ENCODE measurements around the gene TPT1. TPM values are rescaled to one million over a fixed set of nuclear protein-coding genes. Genes with fewer than 3 reads are reported as not detected.

Gene TPT1
- polyA plus RNA-seq, 3 donors, result 2,102 to 5,638 (median 2,493) TPM

DNA sequence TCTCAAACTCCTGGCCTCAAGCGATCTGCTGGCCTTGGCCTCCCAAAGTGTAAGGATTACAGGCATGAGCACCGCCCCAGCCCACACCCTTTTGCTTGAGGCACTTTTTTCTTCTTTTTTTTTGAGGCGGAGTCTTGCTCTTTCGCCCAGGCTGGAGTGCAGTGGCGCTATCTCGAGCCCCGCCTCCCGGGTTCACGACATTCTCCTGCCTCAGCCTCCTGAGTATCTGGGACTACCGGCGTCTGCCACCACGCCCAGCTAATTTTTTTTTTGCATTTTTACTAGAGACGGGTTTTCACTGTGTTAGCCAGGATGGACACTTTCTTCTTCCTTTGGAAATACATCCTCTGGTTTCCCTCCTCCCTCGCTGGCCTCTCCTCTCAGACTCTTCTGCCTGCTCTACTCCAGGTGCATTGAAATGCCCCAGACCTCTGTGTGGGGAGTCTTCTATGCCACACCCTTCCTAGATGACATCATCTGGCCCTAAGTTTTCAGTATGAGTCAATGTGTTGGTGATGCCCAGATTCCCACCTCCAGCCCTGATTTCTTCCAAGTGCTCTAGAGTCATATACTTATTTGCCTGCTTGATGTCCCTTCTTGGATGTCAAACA is 20.7 kb upstream of the TPT1 start:
- Histone ChIP-seq H3K36me3 (replicated peaks in 1 of 2; ENCODE audit: control insufficient read depth in 1 of 2, insufficient read depth in 2 of 2, low read length in 2 of 2) (peaks cover 0 to 5% of the 10 kb centered on the region in 2 donors), H4K20me1 (ENCODE audit: insufficient read depth, low read length) (no peaks in the 10 kb centered on the region), H3K9me3 (replicated peaks in 1 of 2; ENCODE audit: control insufficient read depth in 1 of 2, insufficient read depth in 1 of 2, low read length in 2 of 2) (no peaks in the 10 kb centered on the region), H3K27ac (ENCODE audit: low read depth in 1 of 2, low read length in 2 of 2) (no peak overlapping the region), H3K9ac (ENCODE audit: insufficient read depth, low read length, poor library complexity, severe bottlenecking) (no peak overlapping the region), H3K27me3 (ENCODE audit: control insufficient read depth in 2 of 2, insufficient read depth in 2 of 2, low read length in 2 of 2) (no peaks in the 10 kb centered on the region), H3K4me2 (replicated peaks; ENCODE audit: extremely low read depth, low read length, poor library complexity, severe bottlenecking) (no peak overlapping the region), H3K4me3 (replicated peaks in 1 of 3; ENCODE audit: low read depth in 2 of 3, low read length in 3 of 3) (no peak overlapping the region), H3K4me1 (ENCODE audit: control insufficient read depth in 1 of 2, insufficient read depth in 2 of 2, low read length in 2 of 2) (peaks cover 5 to 6% of the 10 kb centered on the region in 2 donors), H3K79me2 (ENCODE audit: insufficient read depth, low read length) (no peaks in the 10 kb centered on the region), H2AFZ (ENCODE audit: insufficient read depth, low read depth, low read length, poor library complexity, severe bottlenecking) (no peak overlapping the region)
- Mint-ChIP-seq H3K27ac (no peak overlapping the region), H3K27me3 (ENCODE audit: low read depth in 3 of 3) (no peaks in the 10 kb centered on the region), H3K9me3 (peaks cover 0 to 6% (median 3%) of the 10 kb centered on the region in 7 donors), H3K4me1 (peaks cover 13% of the 10 kb centered on the region), H3K36me3 (peaks cover 22 to 24% of the 10 kb centered on the region in 2 donors), H3K4me3 (no peak overlapping the region)
- intact Hi-C loops (cut with micrococcal nuclease), result no loop called here
- peak in 1 of 3 donors; percentile 17 for DNase-seq
- TF ChIP-seq, protein P1, sequence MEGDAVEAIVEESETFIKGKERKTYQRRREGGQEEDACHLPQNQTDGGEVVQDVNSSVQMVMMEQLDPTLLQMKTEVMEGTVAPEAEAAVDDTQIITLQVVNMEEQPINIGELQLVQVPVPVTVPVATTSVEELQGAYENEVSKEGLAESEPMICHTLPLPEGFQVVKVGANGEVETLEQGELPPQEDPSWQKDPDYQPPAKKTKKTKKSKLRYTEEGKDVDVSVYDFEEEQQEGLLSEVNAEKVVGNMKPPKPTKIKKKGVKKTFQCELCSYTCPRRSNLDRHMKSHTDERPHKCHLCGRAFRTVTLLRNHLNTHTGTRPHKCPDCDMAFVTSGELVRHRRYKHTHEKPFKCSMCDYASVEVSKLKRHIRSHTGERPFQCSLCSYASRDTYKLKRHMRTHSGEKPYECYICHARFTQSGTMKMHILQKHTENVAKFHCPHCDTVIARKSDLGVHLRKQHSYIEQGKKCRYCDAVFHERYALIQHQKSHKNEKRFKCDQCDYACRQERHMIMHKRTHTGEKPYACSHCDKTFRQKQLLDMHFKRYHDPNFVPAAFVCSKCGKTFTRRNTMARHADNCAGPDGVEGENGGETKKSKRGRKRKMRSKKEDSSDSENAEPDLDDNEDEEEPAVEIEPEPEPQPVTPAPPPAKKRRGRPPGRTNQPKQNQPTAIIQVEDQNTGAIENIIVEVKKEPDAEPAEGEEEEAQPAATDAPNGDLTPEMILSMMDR (IDR thresholded peaks at IDR 0.05), result no peak
- 98% methylated on average over 13 of the region's 14 CpGs for WGBS (ENCODE audit: insufficient coverage)

DNA sequence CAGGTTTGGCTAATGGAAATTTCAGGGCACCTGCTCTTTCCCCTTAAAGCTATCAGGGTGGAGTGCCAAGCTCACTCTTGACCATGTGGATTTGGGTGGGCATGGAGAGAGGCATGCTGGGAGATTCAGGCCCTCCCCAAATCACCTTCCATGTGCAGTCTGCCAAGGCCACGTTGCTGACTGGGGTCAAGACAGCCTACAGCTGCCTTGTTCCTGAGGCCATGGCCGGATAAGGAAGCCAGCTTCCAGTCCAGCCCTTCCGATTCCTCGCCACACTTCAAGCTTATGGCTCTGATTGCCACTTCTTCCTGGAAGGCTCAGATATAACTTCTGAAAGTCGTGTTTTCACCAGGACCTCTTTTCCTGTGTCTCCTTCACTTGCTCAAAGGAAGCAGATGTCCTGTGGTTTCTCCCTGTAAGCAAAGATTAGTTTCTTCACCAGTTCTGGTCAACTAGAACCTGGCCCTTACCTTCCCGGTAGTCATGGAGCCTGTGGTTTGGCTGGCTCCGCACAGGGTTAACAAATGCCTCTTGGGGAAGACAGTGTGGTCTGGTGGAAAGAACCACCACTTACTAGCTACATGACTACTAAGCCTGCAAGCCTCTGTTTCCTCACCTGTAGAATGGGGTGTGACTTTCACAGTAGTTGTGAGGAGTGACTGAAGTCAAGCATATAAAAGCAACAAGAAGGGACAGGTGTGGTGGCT is 16.1 kb upstream of the TPT1 start:
- peaks cover 28 to 40% of the 10 kb centered on the region in 2 donors for H3K36me3 Mint-ChIP-seq
- Histone ChIP-seq H2AFZ (ENCODE audit: insufficient read depth, low read depth, low read length, poor library complexity, severe bottlenecking) (no peak overlapping the region), H3K9ac (ENCODE audit: insufficient read depth, low read length, poor library complexity, severe bottlenecking) (no peak overlapping the region), H4K20me1 (ENCODE audit: insufficient read depth, low read length) (no peaks in the 10 kb centered on the region), H3K4me1 (ENCODE audit: control insufficient read depth in 1 of 2, insufficient read depth in 2 of 2, low read length in 2 of 2) (peaks cover 16 to 18% of the 10 kb centered on the region in 2 donors), H3K9me3 (replicated peaks in 1 of 2; ENCODE audit: control insufficient read depth in 1 of 2, insufficient read depth in 1 of 2, low read length in 2 of 2) (no peaks in the 10 kb centered on the region), H3K4me2 (replicated peaks; ENCODE audit: extremely low read depth, low read length, poor library complexity, severe bottlenecking) (no peak overlapping the region), H3K27me3 (ENCODE audit: control insufficient read depth in 2 of 2, insufficient read depth in 2 of 2, low read length in 2 of 2) (no peaks in the 10 kb centered on the region), H3K27ac (ENCODE audit: low read depth in 1 of 2, low read length in 2 of 2) (peak overlapping the region in 1 of 2 donors; percentile 1), H3K36me3 (replicated peaks in 1 of 2; ENCODE audit: control insufficient read depth in 1 of 2, insufficient read depth in 2 of 2, low read length in 2 of 2) (peaks cover under 1 to 13% of the 10 kb centered on the region in 2 donors), H3K4me3 (replicated peaks in 1 of 3; ENCODE audit: low read depth in 2 of 3, low read length in 3 of 3) (no peak overlapping the region), H3K79me2 (ENCODE audit: insufficient read depth, low read length) (no peaks in the 10 kb centered on the region)
- intact Hi-C loops (cut with micrococcal nuclease), result no loop called here
- no peak for DNase-seq
- peaks cover 27% of the 10 kb centered on the region for H3K4me1 Mint-ChIP-seq
- H3K4me3 Mint-ChIP-seq, result no peak overlapping the region
- H3K27me3 Mint-ChIP-seq (ENCODE audit: low read depth in 3 of 3), result no peaks in the 10 kb centered on the region
- TF ChIP-seq, protein P1 (IDR thresholded peaks at IDR 0.05), result no peak
- 7% methylated on average over 4 of the region's 7 CpGs for WGBS (ENCODE audit: insufficient coverage)
- peak overlapping the region in 4 of 7 donors; percentile 21 to 57 (median 44) for H3K27ac Mint-ChIP-seq
- H3K9me3 Mint-ChIP-seq, result peaks cover 0 to 5% (median 0%) of the 10 kb centered on the region in 7 donors
